Right lung (tissue), 5 donors: Measurements from ENCODE around the gene FAM83D. TPM values are rescaled to one million over a fixed set of nuclear protein-coding genes. Genes with fewer than 3 reads are reported as not detected.

ENCODE experiments used
- DNase-seq, 2 donors: peaks; one replicate each; pipeline ENCODE4 v3.0.0-alpha.2; 2013
- polyA plus RNA-seq, 5 donors: library from polyadenylated mRNA; unstranded; fragments of 120-200 nt; gene quantifications; one replicate each; pipeline versions ENCODE4 v1.2.1 to v1.2.3, GENCODE V29; 2013; ENCODE audit warnings: inconsistent platforms in 1 of 5, low replicate concordance in 1 of 5; ENCODE audit not compliant: insufficient read length in 5 of 5, insufficient read depth in 1 of 5

Gene FAM83D
- polyA plus RNA-seq, 5 donors = 10.4 to 27.1 (median 14.1) TPM

GRCh38 chr20:38999965-39000910 lies 74.0 kb downstream of the FAM83D start:
- no peak for DNase-seq

Other genes starting within 250 kb of the FAM83D start
- gene SLC32A1, start 201.9 kb upstream of the FAM83D start, polyA plus RNA-seq = not detected
- 10 to 100 TPM; 10.8 to 12.8 (median 11.9) TPM for gene ACTR5, start 178.0 kb upstream of the FAM83D start, polyA plus RNA-seq
- gene PPP1R16B, start 120.7 kb upstream of the FAM83D start, polyA plus RNA-seq = 1 to 10 TPM; 5.5 to 7.4 (median 7.0) TPM
- 10 to 100 TPM; 15.5 to 17.6 (median 16.6) TPM for gene DHX35, start 35.9 kb downstream of the FAM83D start, polyA plus RNA-seq